BLaER1 (cell line): ENCODE measurements around the gene CABP4.
"Not testable (repeated sequence)": the region's sequence is repeated elsewhere in the genome, so short reads cannot be mapped to it uniquely, and the experiment has no call there.

ENCODE experiments used
- H3K27ac ChIP-seq: shearing (Covaris generic); formaldehyde crosslinking; 2 replicates; pipeline ENCODE4 v1.8.1; 2022
- H3K27me3 ChIP-seq: shearing (Covaris generic); formaldehyde crosslinking; 2 replicates; pipeline ENCODE4 v1.8.1; 2022
- H3K36me3 ChIP-seq: shearing (Covaris generic); formaldehyde crosslinking; 2 replicates; pipeline ENCODE4 v1.8.1; 2022
- H3K4me1 ChIP-seq: shearing (Covaris generic); formaldehyde crosslinking; 2 replicates; pipeline ENCODE4 v1.8.1; 2022
- H3K4me2 ChIP-seq: shearing (Covaris generic); formaldehyde crosslinking; 2 replicates; pipeline ENCODE4 v1.8.1; 2022
- H3K4me3 ChIP-seq: shearing (Covaris generic); formaldehyde crosslinking; 2 replicates; pipeline ENCODE4 v1.8.1; 2022
- H3K9ac ChIP-seq: shearing (Covaris generic); formaldehyde crosslinking; 2 replicates; pipeline ENCODE4 v1.8.1; 2022
- H3K9me3 ChIP-seq: shearing (Covaris generic); formaldehyde crosslinking; 2 replicates; pipeline ENCODE4 v1.8.1; 2022
- H4K20me1 ChIP-seq: shearing (Covaris generic); formaldehyde crosslinking; 2 replicates; pipeline ENCODE4 v1.8.1; 2022
- Cebpa-rat ChIP-seq: shearing (Covaris generic); IDR thresholded peaks from 2 replicates; pipeline ENCODE4 v1.8.1; 2022

The CABP4 gene

GRCh38 chr11:67418476-67419281 is 36.5 kb upstream of the CABP4 start:
- H4K20me1 ChIP-seq: 0 out of 2 replicates have a peak, but pooled peaks cover 7% of the 10 kb centered on the region
- peak overlapping the region; percentile 65 for H3K9ac ChIP-seq
- peak overlapping the region; percentile 67 for H3K27ac ChIP-seq
- H3K27me3 ChIP-seq: peaks cover 22% of the 10 kb centered on the region
- H3K36me3 ChIP-seq: no peaks in the 10 kb centered on the region
- peak overlapping the region; percentile 48 for H3K4me3 ChIP-seq
- H3K4me2 ChIP-seq: peak overlapping the region; percentile 100
- no peaks in the 10 kb centered on the region for H3K9me3 ChIP-seq
- no peak for TF ChIP-seq Cebpa-rat
- peaks cover 85% of the 10 kb centered on the region for H3K4me1 ChIP-seq

GRCh38 chr11:67419325-67420049 is 35.7 kb upstream of the CABP4 start:
- Histone ChIP-seq H3K4me2 (peak overlapping the region; percentile 100), H3K27ac (peak overlapping the region; percentile 96), H3K4me3 (peak overlapping the region; percentile 73), H3K9me3 (no peaks in the 10 kb centered on the region), H3K4me1 (peaks cover 80% of the 10 kb centered on the region), H3K27me3 (peaks cover 14% of the 10 kb centered on the region), H3K36me3 (no peaks in the 10 kb centered on the region), H4K20me1 (0 out of 2 replicates have a peak, but pooled peaks cover 7% of the 10 kb centered on the region), H3K9ac (peak overlapping the region; percentile 90)
- TF ChIP-seq Cebpa-rat: no peak

GRCh38 chr11:67420147-67420645 is 35.0 kb upstream of the CABP4 start:
- peaks cover 80% of the 10 kb centered on the region for H3K4me1 ChIP-seq
- peak overlapping the region; percentile 96 for H3K27ac ChIP-seq
- peak overlapping the region; percentile 73 for H3K4me3 ChIP-seq
- 0 out of 2 replicates have a peak, but pooled peaks cover 7% of the 10 kb centered on the region for H4K20me1 ChIP-seq
- H3K4me2 ChIP-seq: peak overlapping the region; percentile 100
- no peak for TF ChIP-seq Cebpa-rat
- no peaks in the 10 kb centered on the region for H3K36me3 ChIP-seq
- peaks cover 7% of the 10 kb centered on the region for H3K27me3 ChIP-seq
- no peaks in the 10 kb centered on the region for H3K9me3 ChIP-seq
- peak overlapping the region; percentile 90 for H3K9ac ChIP-seq

GRCh38 chr11:67420646-67421429 is 34.3 kb upstream of the CABP4 start:
- H3K27ac ChIP-seq: peak overlapping the region; percentile 96

GRCh38 chr11:67421430-67422031 is 33.6 kb upstream of the CABP4 start:
- Histone ChIP-seq H4K20me1 (0 out of 2 replicates have a peak, but pooled peaks cover 7% of the 10 kb centered on the region), H3K4me2 (peak overlapping the region; percentile 62), H3K4me3 (no peak overlapping the region; the same call in 1 of the 2 replicates), H3K27me3 (no peaks in the 10 kb centered on the region), H3K36me3 (no peaks in the 10 kb centered on the region), H3K4me1 (peaks cover 69% of the 10 kb centered on the region), H3K27ac (no peak overlapping the region; the same call in 1 of the 2 replicates), H3K9me3 (no peaks in the 10 kb centered on the region), H3K9ac (no peak overlapping the region)
- TF ChIP-seq Cebpa-rat: no peak

More at GRCh38 chr11:67420646-67421429, 34.3 kb upstream of the CABP4 start:
- TF ChIP-seq Cebpa-rat: no peak
- no peaks in the 10 kb centered on the region for H3K36me3 ChIP-seq
- peaks cover 76% of the 10 kb centered on the region for H3K4me1 ChIP-seq
- H3K4me2 ChIP-seq: peak overlapping the region; percentile 100
- peak overlapping the region; percentile 90 for H3K9ac ChIP-seq
- H3K27me3 ChIP-seq: 0 out of 2 replicates have a peak, but pooled peaks cover 3% of the 10 kb centered on the region
- 0 out of 2 replicates have a peak, but pooled peaks cover 7% of the 10 kb centered on the region for H4K20me1 ChIP-seq
- peak overlapping the region; percentile 73 for H3K4me3 ChIP-seq
- H3K9me3 ChIP-seq: no peaks in the 10 kb centered on the region

GRCh38 chr11:67422891-67423290 is 32.3 kb upstream of the CABP4 start:
- no peak overlapping the region for H3K27ac ChIP-seq
- H3K36me3 ChIP-seq: no peaks in the 10 kb centered on the region
- no peaks in the 10 kb centered on the region for H3K27me3 ChIP-seq
- no peak overlapping the region for H3K9ac ChIP-seq
- H3K4me2 ChIP-seq: no peak overlapping the region
- peaks cover 64% of the 10 kb centered on the region for H3K4me1 ChIP-seq
- H3K4me3 ChIP-seq: no peak overlapping the region
- no peak for TF ChIP-seq Cebpa-rat
- H4K20me1 ChIP-seq: no peaks in the 10 kb centered on the region
- no peaks in the 10 kb centered on the region for H3K9me3 ChIP-seq

GRCh38 chr11:67423466-67423865 is 31.7 kb upstream of the CABP4 start:
- no peaks in the 10 kb centered on the region for H3K27me3 ChIP-seq
- H3K27ac ChIP-seq: no peak overlapping the region
- no peaks in the 10 kb centered on the region for H4K20me1 ChIP-seq
- H3K36me3 ChIP-seq: no peaks in the 10 kb centered on the region
- H3K4me1 ChIP-seq: peaks cover 59% of the 10 kb centered on the region
- no peak for TF ChIP-seq Cebpa-rat
- no peak overlapping the region for H3K4me3 ChIP-seq
- H3K9me3 ChIP-seq: no peaks in the 10 kb centered on the region
- no peak overlapping the region for H3K4me2 ChIP-seq
- H3K9ac ChIP-seq: no peak overlapping the region

GRCh38 chr11:67423891-67424613 is 31.1 kb upstream of the CABP4 start:
- H3K9me3 ChIP-seq: no peaks in the 10 kb centered on the region
- peaks cover 55% of the 10 kb centered on the region for H3K4me1 ChIP-seq
- no peak overlapping the region for H3K9ac ChIP-seq
- H3K4me3 ChIP-seq: no peak overlapping the region
- no peak overlapping the region; the same call in 1 of the 2 replicates for H3K4me2 ChIP-seq
- H3K36me3 ChIP-seq: no peaks in the 10 kb centered on the region
- TF ChIP-seq Cebpa-rat: no peak
- H4K20me1 ChIP-seq: peaks cover 2% of the 10 kb centered on the region; the same call in 1 of the 2 replicates
- peak overlapping the region; percentile 40; the same call in 1 of the 2 replicates for H3K27ac ChIP-seq
- no peaks in the 10 kb centered on the region for H3K27me3 ChIP-seq

GRCh38 chr11:67427364-67427859 is 27.7 kb upstream of the CABP4 start:
- Histone ChIP-seq H3K36me3 (peaks cover 32% of the 10 kb centered on the region), H3K9ac (peak overlapping the region; percentile 94), H3K4me2 (peak overlapping the region; percentile 87), H3K27ac (peak overlapping the region; percentile 87), H4K20me1 (peaks cover 35% of the 10 kb centered on the region), H3K4me1 (peaks cover 51% of the 10 kb centered on the region), H3K4me3 (peak overlapping the region; percentile 92)
- H3K27me3 ChIP-seq, H3K9me3 ChIP-seq: not testable (repeated sequence)
